SK-N-SH (cell line): ENCODE data around the gene NTM. TPM values are rescaled to one million over a fixed set of nuclear protein-coding genes. Genes with fewer than 3 reads are reported as not detected.

Source experiments
- CTCF ChIA-PET: fragments of 300-600, 350-600 bp; formaldehyde crosslinking; extraction: SDS; loops from one replicate; lab custom pipeline; 2021; lab: Yijun Ruan, JAX
- POLR2A ChIA-PET: fragments of 350-600 bp; sonication (Branson Sonifier 250); formaldehyde crosslinking; extraction: SDS; loops from one replicate; lab custom pipeline; 2020; ENCODE audit warnings: antibody characterized with exemption, inconsistent platforms; lab: Yijun Ruan, JAX
- DNase-seq: peaks from one replicate; pipeline ENCODE4 v3.0.0; 2012
- H2AFZ ChIP-seq: fragments of 200-600 bp; sonication (generic); 2 replicates; pipeline ENCODE4 v1.8.1; 2016; ENCODE audit warnings: antibody characterized with exemption, mild to moderate bottlenecking, low read depth
- H3F3A ChIP-seq: fragments of 200-600 bp; sonication (generic); replicated peaks from 2 replicates; pipeline ENCODE3; 2016; ENCODE audit warnings: antibody characterized with exemption, mild to moderate bottlenecking; ENCODE audit not compliant: insufficient read depth
- H3K27ac ChIP-seq, 2 experiments: fragments of 200-500 bp in 1 of 2; fragments of 200-600 bp in 1 of 2; sonication (Bioruptor generic) in 1 of 2; sonication (generic), shearing (Covaris generic) in 1 of 2; 2 replicates each; pipeline versions ENCODE4 v1.5.1 to v1.6.1; 2014 to 2016; ENCODE audit warnings: low read depth in 2 of 2, inconsistent platforms in 1 of 2, low read length in 1 of 2, mild to moderate bottlenecking in 1 of 2, mixed read lengths in 1 of 2
- H3K27me3 ChIP-seq: fragments of 200-600 bp; sonication (generic), shearing (Covaris generic); 2 replicates; pipeline ENCODE4 v1.6.1; 2016; ENCODE audit warnings: mixed run types; ENCODE audit not compliant: insufficient read depth
- H3K36me3 ChIP-seq, 2 experiments: fragments of 200-500 bp in 1 of 2; fragments of 200-600 bp in 1 of 2; sonication (Bioruptor generic) in 1 of 2; sonication (generic) in 1 of 2; replicated peaks in 1 of 2; 2 replicates each; pipeline versions ENCODE3 to v1.5.1; 2014 to 2016; ENCODE audit warnings: low read length in 1 of 2, mild to moderate bottlenecking in 1 of 2; ENCODE audit not compliant: insufficient read depth in 2 of 2, control insufficient read depth in 1 of 2
- H3K4me1 ChIP-seq, 2 experiments: fragments of 200-500 bp in 1 of 2; fragments of 200-600 bp in 1 of 2; sonication (Bioruptor generic) in 1 of 2; sonication (generic), shearing (Covaris generic) in 1 of 2; 2 replicates each; pipeline versions ENCODE4 v1.5.1 to v1.6.1; 2014 to 2016; ENCODE audit warnings: low read depth in 1 of 2, low read length in 1 of 2, mixed run types in 1 of 2; ENCODE audit not compliant: insufficient read depth in 2 of 2, control insufficient read depth in 1 of 2
- H3K4me2 ChIP-seq: fragments of 200-600 bp; sonication (generic), shearing (Covaris generic); 2 replicates; pipeline ENCODE4 v1.6.1; 2017; ENCODE audit warnings: mixed run types
- H3K4me3 ChIP-seq, 2 experiments: fragments of 200-500 bp in 1 of 2; fragments of 200-600 bp in 1 of 2; sonication (Bioruptor generic) in 1 of 2; sonication (generic), shearing (Covaris generic) in 1 of 2; 2 replicates each; pipeline versions ENCODE4 v1.5.1 to v1.8.1; 2014 to 2016; ENCODE audit warnings: low read depth in 2 of 2, inconsistent platforms in 1 of 2, low read length in 1 of 2, mild to moderate bottlenecking in 1 of 2, mixed read lengths in 1 of 2, moderate library complexity in 1 of 2
- H3K79me2 ChIP-seq: fragments of 200-600 bp; sonication (generic); 2 replicates; pipeline ENCODE4 v1.8.1; 2017; ENCODE audit warnings: mild to moderate bottlenecking; ENCODE audit not compliant: insufficient read depth
- H3K9ac ChIP-seq: fragments of 200-600 bp; sonication (generic); 2 replicates; pipeline ENCODE4 v1.6.1; 2017; ENCODE audit warnings: mixed run types
- H3K9me2 ChIP-seq: fragments of 200-600 bp; sonication (generic); 2 replicates; pipeline ENCODE4 v1.6.1; 2017; ENCODE audit warnings: mixed run types
- H3K9me3 ChIP-seq: fragments of 200-600 bp; sonication (generic); 2 replicates; pipeline ENCODE4 v1.6.1; 2017; ENCODE audit warnings: mixed run types, mild to moderate bottlenecking, moderate library complexity
- H4K20me1 ChIP-seq: fragments of 200-600 bp; sonication (generic); 2 replicates; pipeline ENCODE4 v1.6.1; 2017; ENCODE audit warnings: mild to moderate bottlenecking, mixed run types; ENCODE audit not compliant: insufficient read depth
- CHD2 ChIP-seq: fragments of 150-350 bp; IDR thresholded peaks from 2 replicates; pipeline ENCODE4 v1.6.1; 2018; ENCODE audit warnings: low read length; ENCODE audit not compliant: partially characterized antibody
- FOXJ3 ChIP-seq: sonication (generic); formaldehyde crosslinking; IDR thresholded peaks from 2 replicates; pipeline ENCODE4 v1.5.1; 2020; ENCODE audit warnings: mild to moderate bottlenecking, missing genetic modification reagents
- FOXM1 ChIP-seq: IDR thresholded peaks from 2 replicates; pipeline ENCODE4 v1.4.0; 2012; ENCODE audit warnings: low read depth, mild to moderate bottlenecking
- GABPA ChIP-seq: IDR thresholded peaks from 2 replicates; pipeline ENCODE4 v1.4.0; 2012; ENCODE audit warnings: low read depth, mild to moderate bottlenecking
- GATA2 ChIP-seq: sonication (generic); formaldehyde crosslinking; IDR thresholded peaks from 2 replicates; pipeline ENCODE4 v1.5.0; 2020; ENCODE audit warnings: mild to moderate bottlenecking, missing genetic modification reagents
- MEF2A ChIP-seq: IDR thresholded peaks from 2 replicates; pipeline ENCODE4 v1.4.0; 2012; ENCODE audit warnings: low read depth, borderline replicate concordance
- MXI1 ChIP-seq: IDR thresholded peaks from 2 replicates; pipeline ENCODE4 v1.6.1; 2012; ENCODE audit warnings: mild to moderate bottlenecking, low read depth, low read length, improper control_type of control experiment
- NFIC ChIP-seq: IDR thresholded peaks from 2 replicates; pipeline ENCODE4 v1.4.0; 2012; ENCODE audit warnings: borderline replicate concordance
- NRF1 ChIP-seq: IDR thresholded peaks from 2 replicates; pipeline ENCODE4 v1.6.1; 2012; ENCODE audit warnings: low read depth, mild to moderate bottlenecking, low read length
- POLR2AphosphoS5 ChIP-seq: IDR thresholded peaks from 2 replicates; pipeline ENCODE4 v1.6.1; 2012; ENCODE audit warnings: low read depth, low read length
- RAD21 ChIP-seq: IDR thresholded peaks from 2 replicates; pipeline ENCODE4 v1.6.1; 2012; ENCODE audit warnings: mild to moderate bottlenecking, low read length
- RCOR1 ChIP-seq: fragments of 150-350 bp; IDR thresholded peaks from 2 replicates; pipeline ENCODE4 v1.6.1; 2017; ENCODE audit warnings: antibody characterized with exemption, low read length
- RFX5 ChIP-seq: IDR thresholded peaks from 2 replicates; pipeline ENCODE4 v1.6.1; 2012; ENCODE audit warnings: mild to moderate bottlenecking, improper control_type of control experiment, low read length
- RXRA ChIP-seq: IDR thresholded peaks from 2 replicates; pipeline ENCODE4 v1.4.0; 2012; ENCODE audit warnings: low read depth, mild to moderate bottlenecking, borderline replicate concordance
- SIN3A ChIP-seq: IDR thresholded peaks from 2 replicates; pipeline ENCODE4 v1.6.1; 2012; ENCODE audit warnings: low read depth, mild to moderate bottlenecking, low read length, moderate library complexity, borderline replicate concordance
- TAF1 ChIP-seq: IDR thresholded peaks from 2 replicates; pipeline ENCODE4 v1.6.1; 2012; ENCODE audit warnings: low read depth, mild to moderate bottlenecking, low read length, moderate library complexity, borderline replicate concordance
- YY1 ChIP-seq: IDR thresholded peaks from 2 replicates; pipeline ENCODE4 v1.4.0; 2012; ENCODE audit warnings: low read depth, mild to moderate bottlenecking
- WGBS: methylation state at CpG from one replicate; pipeline ENCODE4 v1.1.6; 2017; ENCODE audit warnings: low lambda C conversion rate; 5-methylcytosine and 5-hydroxymethylcytosine counted together
- polyA plus RNA-seq, 3 experiments: library from polyadenylated mRNA; depleted of rRNA; stranded (reverse); fragments of >200 nt; gene quantifications; 2 replicates each; pipeline ENCODE4 v1.2.3, GENCODE V29; 2012
- TF ChIP-seq, protein P1 (sequence below): IDR thresholded peaks from 2 replicates; pipeline ENCODE4 v1.6.1; 2012; ENCODE audit warnings: mild to moderate bottlenecking, low read depth, low read length, moderate library complexity
- TF ChIP-seq, protein P2 (sequence below): IDR thresholded peaks from 2 replicates; pipeline ENCODE4 v1.4.0; 2012; ENCODE audit warnings: low read depth, borderline replicate concordance
- TF ChIP-seq, protein P3 (sequence below): fragments of 150-350 bp; IDR thresholded peaks from 2 replicates; pipeline ENCODE4 v1.6.1; 2017; ENCODE audit warnings: antibody characterized with exemption, low read length, low read depth, borderline replicate concordance
- TF ChIP-seq, protein P4 (sequence below): fragments of 200-600 bp; sonication (generic); IDR thresholded peaks from 2 replicates; pipeline ENCODE4 v1.6.1; 2017; ENCODE audit warnings: antibody characterized with exemption, mild to moderate bottlenecking, moderate library complexity
- TF ChIP-seq, protein P5 (sequence below): IDR thresholded peaks from 2 replicates; pipeline ENCODE4; 2012

NTM gene
- polyA plus RNA-seq, 1 of the 3 experiments (the other 2 are of a cell fraction): 20.0 TPM

DNA sequence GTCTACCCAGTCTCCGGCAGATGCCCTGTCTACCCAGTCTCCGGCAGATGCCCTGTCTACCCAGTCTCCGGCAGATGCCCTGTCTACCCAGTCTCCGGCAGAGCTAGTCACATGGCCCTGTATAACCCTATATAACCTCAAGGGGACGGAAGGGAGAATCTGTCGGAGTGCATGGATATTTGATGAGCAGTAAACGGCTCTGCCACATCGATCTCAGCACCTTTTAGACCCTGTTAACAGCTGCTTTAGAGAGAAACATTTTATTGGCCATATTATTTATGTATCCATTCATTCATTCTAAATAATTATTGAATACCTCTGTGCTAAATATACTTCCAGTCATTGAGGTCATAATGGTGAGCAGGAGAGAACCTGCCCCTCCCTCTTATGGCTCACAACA is 228.9 kb downstream of the NTM start:
- no peak for TF ChIP-seq YY1
- TF ChIP-seq, protein P1, sequence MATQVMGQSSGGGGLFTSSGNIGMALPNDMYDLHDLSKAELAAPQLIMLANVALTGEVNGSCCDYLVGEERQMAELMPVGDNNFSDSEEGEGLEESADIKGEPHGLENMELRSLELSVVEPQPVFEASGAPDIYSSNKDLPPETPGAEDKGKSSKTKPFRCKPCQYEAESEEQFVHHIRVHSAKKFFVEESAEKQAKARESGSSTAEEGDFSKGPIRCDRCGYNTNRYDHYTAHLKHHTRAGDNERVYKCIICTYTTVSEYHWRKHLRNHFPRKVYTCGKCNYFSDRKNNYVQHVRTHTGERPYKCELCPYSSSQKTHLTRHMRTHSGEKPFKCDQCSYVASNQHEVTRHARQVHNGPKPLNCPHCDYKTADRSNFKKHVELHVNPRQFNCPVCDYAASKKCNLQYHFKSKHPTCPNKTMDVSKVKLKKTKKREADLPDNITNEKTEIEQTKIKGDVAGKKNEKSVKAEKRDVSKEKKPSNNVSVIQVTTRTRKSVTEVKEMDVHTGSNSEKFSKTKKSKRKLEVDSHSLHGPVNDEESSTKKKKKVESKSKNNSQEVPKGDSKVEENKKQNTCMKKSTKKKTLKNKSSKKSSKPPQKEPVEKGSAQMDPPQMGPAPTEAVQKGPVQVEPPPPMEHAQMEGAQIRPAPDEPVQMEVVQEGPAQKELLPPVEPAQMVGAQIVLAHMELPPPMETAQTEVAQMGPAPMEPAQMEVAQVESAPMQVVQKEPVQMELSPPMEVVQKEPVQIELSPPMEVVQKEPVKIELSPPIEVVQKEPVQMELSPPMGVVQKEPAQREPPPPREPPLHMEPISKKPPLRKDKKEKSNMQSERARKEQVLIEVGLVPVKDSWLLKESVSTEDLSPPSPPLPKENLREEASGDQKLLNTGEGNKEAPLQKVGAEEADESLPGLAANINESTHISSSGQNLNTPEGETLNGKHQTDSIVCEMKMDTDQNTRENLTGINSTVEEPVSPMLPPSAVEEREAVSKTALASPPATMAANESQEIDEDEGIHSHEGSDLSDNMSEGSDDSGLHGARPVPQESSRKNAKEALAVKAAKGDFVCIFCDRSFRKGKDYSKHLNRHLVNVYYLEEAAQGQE: no peak
- TF ChIP-seq POLR2AphosphoS5: no peak
- no peak for TF ChIP-seq RAD21
- no peak for TF ChIP-seq CHD2
- TF ChIP-seq, protein P2, sequence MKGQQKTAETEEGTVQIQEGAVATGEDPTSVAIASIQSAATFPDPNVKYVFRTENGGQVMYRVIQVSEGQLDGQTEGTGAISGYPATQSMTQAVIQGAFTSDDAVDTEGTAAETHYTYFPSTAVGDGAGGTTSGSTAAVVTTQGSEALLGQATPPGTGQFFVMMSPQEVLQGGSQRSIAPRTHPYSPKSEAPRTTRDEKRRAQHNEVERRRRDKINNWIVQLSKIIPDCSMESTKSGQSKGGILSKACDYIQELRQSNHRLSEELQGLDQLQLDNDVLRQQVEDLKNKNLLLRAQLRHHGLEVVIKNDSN: no peak
- TF ChIP-seq GATA2 (CRISPR knock-in tag): no peak
- no peak for TF ChIP-seq RXRA
- no peak for TF ChIP-seq GABPA
- no peak for TF ChIP-seq MEF2A
- no peak for TF ChIP-seq NFIC
- no peak for TF ChIP-seq FOXM1
- no peak for TF ChIP-seq MXI1
- no peak for TF ChIP-seq TAF1
- TF ChIP-seq SIN3A: no peak
- TF ChIP-seq FOXJ3: no peak
- Histone ChIP-seq H3F3A (no peaks in the 10 kb centered on the region), H3K4me1 (no peaks in the 10 kb centered on the region), H3K36me3 (no peaks in the 10 kb centered on the region), H3K79me2 (no peaks in the 10 kb centered on the region), H3K27ac (no peak overlapping the region), H3K4me2 (no peak overlapping the region), H3K27me3 (no peaks in the 10 kb centered on the region), H3K9me2 (no peaks in the 10 kb centered on the region), H3K4me3 (no peak overlapping the region), H2AFZ (no peak overlapping the region), H3K9ac (no peak overlapping the region), H3K9me3 (no peaks in the 10 kb centered on the region), H4K20me1 (no peaks in the 10 kb centered on the region)
- 46% methylated on average over 8 of the region's 8 CpGs for WGBS
- ChIA-PET CTCF (interaction anchor here (1.1 kb wide), 1 partner anchor 12 kb away, joined by 3 read pairs; no protein-coding TSS in a partner anchor), POLR2A (no interaction called here)
- no peak for DNase-seq

DNA sequence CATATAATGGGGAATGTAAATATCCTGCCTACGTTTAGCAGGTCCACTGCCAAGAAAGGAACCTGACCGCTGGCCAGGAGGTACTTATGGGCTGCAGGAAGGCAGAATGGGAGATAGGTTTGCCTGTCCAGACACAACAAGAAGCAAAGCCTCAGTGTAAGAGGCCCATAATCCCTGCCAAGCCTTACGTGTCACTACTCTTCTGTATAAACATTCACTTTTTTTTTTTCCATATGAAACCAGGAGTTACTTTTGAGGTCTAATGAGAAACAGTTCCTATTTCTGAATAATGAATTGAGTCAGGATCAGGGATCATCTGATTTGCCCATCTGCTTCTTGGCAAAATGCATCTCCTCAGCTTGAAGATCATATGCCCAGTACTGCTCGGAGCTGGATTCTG is 230.2 kb downstream of the NTM start:
- Histone ChIP-seq H3K4me1 (no peaks in the 10 kb centered on the region), H3K27me3 (no peaks in the 10 kb centered on the region), H4K20me1 (no peaks in the 10 kb centered on the region), H2AFZ (no peak overlapping the region), H3F3A (no peaks in the 10 kb centered on the region), H3K79me2 (no peaks in the 10 kb centered on the region), H3K9me2 (no peaks in the 10 kb centered on the region), H3K9me3 (no peaks in the 10 kb centered on the region), H3K4me2 (no peak overlapping the region), H3K4me3 (no peak overlapping the region), H3K9ac (no peak overlapping the region), H3K27ac (no peak overlapping the region), H3K36me3 (no peaks in the 10 kb centered on the region)
- no peak for DNase-seq
- ChIA-PET POLR2A (no interaction called here), CTCF (no interaction called here)
- WGBS: 12% methylated on average over 4 of the region's 4 CpGs
- TF ChIP-seq CHD2 (no peak), NRF1 (no peak), FOXM1 (no peak), GATA2 (CRISPR knock-in tag) (no peak), RFX5 (no peak), RCOR1 (no peak), NFIC (no peak), MEF2A (no peak)
- TF ChIP-seq, protein P3, sequence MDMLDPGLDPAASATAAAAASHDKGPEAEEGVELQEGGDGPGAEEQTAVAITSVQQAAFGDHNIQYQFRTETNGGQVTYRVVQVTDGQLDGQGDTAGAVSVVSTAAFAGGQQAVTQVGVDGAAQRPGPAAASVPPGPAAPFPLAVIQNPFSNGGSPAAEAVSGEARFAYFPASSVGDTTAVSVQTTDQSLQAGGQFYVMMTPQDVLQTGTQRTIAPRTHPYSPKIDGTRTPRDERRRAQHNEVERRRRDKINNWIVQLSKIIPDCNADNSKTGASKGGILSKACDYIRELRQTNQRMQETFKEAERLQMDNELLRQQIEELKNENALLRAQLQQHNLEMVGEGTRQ: no peak
- TF ChIP-seq, protein P4, sequence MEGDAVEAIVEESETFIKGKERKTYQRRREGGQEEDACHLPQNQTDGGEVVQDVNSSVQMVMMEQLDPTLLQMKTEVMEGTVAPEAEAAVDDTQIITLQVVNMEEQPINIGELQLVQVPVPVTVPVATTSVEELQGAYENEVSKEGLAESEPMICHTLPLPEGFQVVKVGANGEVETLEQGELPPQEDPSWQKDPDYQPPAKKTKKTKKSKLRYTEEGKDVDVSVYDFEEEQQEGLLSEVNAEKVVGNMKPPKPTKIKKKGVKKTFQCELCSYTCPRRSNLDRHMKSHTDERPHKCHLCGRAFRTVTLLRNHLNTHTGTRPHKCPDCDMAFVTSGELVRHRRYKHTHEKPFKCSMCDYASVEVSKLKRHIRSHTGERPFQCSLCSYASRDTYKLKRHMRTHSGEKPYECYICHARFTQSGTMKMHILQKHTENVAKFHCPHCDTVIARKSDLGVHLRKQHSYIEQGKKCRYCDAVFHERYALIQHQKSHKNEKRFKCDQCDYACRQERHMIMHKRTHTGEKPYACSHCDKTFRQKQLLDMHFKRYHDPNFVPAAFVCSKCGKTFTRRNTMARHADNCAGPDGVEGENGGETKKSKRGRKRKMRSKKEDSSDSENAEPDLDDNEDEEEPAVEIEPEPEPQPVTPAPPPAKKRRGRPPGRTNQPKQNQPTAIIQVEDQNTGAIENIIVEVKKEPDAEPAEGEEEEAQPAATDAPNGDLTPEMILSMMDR: no peak
- TF ChIP-seq, protein P5, sequence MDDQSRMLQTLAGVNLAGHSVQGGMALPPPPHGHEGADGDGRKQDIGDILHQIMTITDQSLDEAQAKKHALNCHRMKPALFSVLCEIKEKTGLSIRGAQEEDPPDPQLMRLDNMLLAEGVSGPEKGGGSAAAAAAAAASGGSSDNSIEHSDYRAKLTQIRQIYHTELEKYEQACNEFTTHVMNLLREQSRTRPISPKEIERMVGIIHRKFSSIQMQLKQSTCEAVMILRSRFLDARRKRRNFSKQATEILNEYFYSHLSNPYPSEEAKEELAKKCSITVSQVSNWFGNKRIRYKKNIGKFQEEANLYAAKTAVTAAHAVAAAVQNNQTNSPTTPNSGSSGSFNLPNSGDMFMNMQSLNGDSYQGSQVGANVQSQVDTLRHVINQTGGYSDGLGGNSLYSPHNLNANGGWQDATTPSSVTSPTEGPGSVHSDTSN: no peak
